SU-DHL-6 (cell line): ENCODE measurements around the gene C20orf144.

Experiments
- H2AFZ ChIP-seq: fragments of 200-600 bp; sonication (generic); 2 replicates; pipeline ENCODE4 v1.6.1; 2014; ENCODE audit warnings: low read depth, mild to moderate bottlenecking, moderate library complexity, mixed read lengths, antibody characterized with exemption, low read length; ENCODE audit not compliant: severe bottlenecking
- H3F3A ChIP-seq: fragments of 200-600 bp; shearing (Covaris generic); 2 replicates; pipeline ENCODE4 v1.6.0; 2016; ENCODE audit warnings: antibody characterized with exemption, mild to moderate bottlenecking; ENCODE audit not compliant: insufficient read depth
- H3K27ac ChIP-seq: fragments of 200-600 bp; sonication (generic); 2 replicates; pipeline ENCODE4 v1.5.1; 2016; ENCODE audit warnings: low read depth, mild to moderate bottlenecking, low read length, moderate library complexity, mixed read lengths
- H3K27me3 ChIP-seq: fragments of 200-600 bp; sonication (generic), shearing (Covaris generic); 2 replicates; pipeline ENCODE4 v1.6.0; 2014; ENCODE audit warnings: mild to moderate bottlenecking, low read length
- H3K36me3 ChIP-seq: fragments of 200-600 bp; sonication (generic); 2 replicates; pipeline ENCODE4 v1.6.1; 2014; ENCODE audit warnings: mild to moderate bottlenecking, low read length, mixed read lengths
- H3K4me2 ChIP-seq: fragments of 300-600, 200-600 bp; shearing (Covaris generic), sonication (generic); 2 replicates; pipeline ENCODE4 v1.6.0; 2014; ENCODE audit warnings: low read length, low read depth, mild to moderate bottlenecking; ENCODE audit not compliant: poor library complexity, severe bottlenecking
- H3K4me3 ChIP-seq: fragments of 200-600 bp; sonication (generic); 2 replicates; pipeline ENCODE4 v1.5.1; 2014; ENCODE audit warnings: antibody characterized with exemption, low read length, mild to moderate bottlenecking, mixed read lengths; ENCODE audit not compliant: insufficient read depth, poor library complexity, severe bottlenecking
- H3K79me2 ChIP-seq: fragments of 200-600 bp; sonication (generic); 2 replicates; pipeline ENCODE4 v1.6.1; 2014; ENCODE audit warnings: mild to moderate bottlenecking, low read length, moderate library complexity; ENCODE audit not compliant: insufficient read depth
- H3K9ac ChIP-seq: fragments of 200-600 bp; sonication (generic); 2 replicates; pipeline ENCODE4 v1.7.0; 2014; ENCODE audit warnings: mild to moderate bottlenecking, low read length
- H3K9me2 ChIP-seq: fragments of 200-600 bp; sonication (generic); replicated peaks from 2 replicates; pipeline ENCODE4 v1.6.1; 2014; ENCODE audit warnings: low read length; ENCODE audit not compliant: insufficient read depth
- H3K9me3 ChIP-seq: fragments of 200-600 bp; sonication (generic); 2 replicates; pipeline ENCODE4 v1.6.1; 2014; ENCODE audit warnings: low read length, mixed read lengths; ENCODE audit not compliant: insufficient read depth
- H4K20me1 ChIP-seq: fragments of 200-600 bp; sonication (generic); 2 replicates; pipeline ENCODE4 v1.6.1; 2014; ENCODE audit warnings: low read depth, mild to moderate bottlenecking, antibody characterized with exemption, low read length, moderate library complexity, mixed read lengths
- CTCF ChIP-seq: fragments of 200-600 bp; sonication (generic); IDR thresholded peaks from one replicate; pipeline ENCODE4 v1.5.1; 2017; ENCODE audit warnings: antibody characterized with exemption, mild to moderate bottlenecking, low read length, moderate library complexity; ENCODE audit not compliant: insufficient read depth, poor library complexity, severe bottlenecking
- EZH2phosphoT487 ChIP-seq: fragments of 200-600 bp; sonication (generic), shearing (Covaris generic); conservative IDR thresholded peaks from 2 replicates; pipeline ENCODE4 v1.6.1; 2018; ENCODE audit warnings: mild to moderate bottlenecking, antibody characterized with exemption, low read length, moderate library complexity, mixed read lengths

C20orf144 gene

GRCh38 chr20:33680686-33681085 lies 18.6 kb downstream of the C20orf144 start:
- Histone ChIP-seq H3K9me3 (no peaks in the 10 kb centered on the region), H2AFZ (no peak overlapping the region), H3K9ac (peak overlapping the region; percentile 52), H3K4me3 (no peak overlapping the region), H3K27ac (peak overlapping the region; percentile 94), H3K36me3 (0 out of 2 replicates have a peak, but pooled peaks cover 10% of the 10 kb centered on the region), H3K79me2 (peaks cover 51% of the 10 kb centered on the region), H3F3A (peaks cover 70% of the 10 kb centered on the region), H4K20me1 (no peaks in the 10 kb centered on the region), H3K27me3 (no peaks in the 10 kb centered on the region), H3K9me2 (no peaks in the 10 kb centered on the region), H3K4me2 (peak overlapping the region; percentile 61)
- TF ChIP-seq EZH2phosphoT487 (no peak), CTCF (no peak)

- peaks cover 51% of the 10 kb centered on the region for H3K79me2 ChIP-seq
- no peak overlapping the region for H3K4me3 ChIP-seq
- peak overlapping the region; percentile 61 for H3K4me2 ChIP-seq
- no peaks in the 10 kb centered on the region for H4K20me1 ChIP-seq
- H3K9ac ChIP-seq, result peak overlapping the region; percentile 52; the same call in 1 of the 2 replicates
- 0 out of 2 replicates have a peak, but pooled peaks cover 10% of the 10 kb centered on the region for H3K36me3 ChIP-seq
- no peak for TF ChIP-seq EZH2phosphoT487
- TF ChIP-seq CTCF, result no peak
- no peaks in the 10 kb centered on the region for H3K9me3 ChIP-seq
- no peaks in the 10 kb centered on the region for H3K27me3 ChIP-seq
- peak overlapping the region; percentile 94 for H3K27ac ChIP-seq
- H3F3A ChIP-seq, result peaks cover 65% of the 10 kb centered on the region
- H3K9me2 ChIP-seq, result no peaks in the 10 kb centered on the region
- H2AFZ ChIP-seq, result no peak overlapping the region
Measured at GRCh38 chr20:33681288-33681687, 19.2 kb downstream of the C20orf144 start.

GRCh38 chr20:33681728-33682353 lies 19.7 kb downstream of the C20orf144 start:
- Histone ChIP-seq H3K4me3 (no peak overlapping the region), H3K36me3 (0 out of 2 replicates have a peak, but pooled peaks cover 10% of the 10 kb centered on the region), H3K9me3 (no peaks in the 10 kb centered on the region), H4K20me1 (no peaks in the 10 kb centered on the region), H3K27me3 (no peaks in the 10 kb centered on the region), H3K9ac (peak overlapping the region; percentile 52), H3K9me2 (no peaks in the 10 kb centered on the region), H3K27ac (peak overlapping the region; percentile 94), H3K79me2 (peaks cover 51% of the 10 kb centered on the region), H3K4me2 (peak overlapping the region; percentile 61), H3F3A (peaks cover 63% of the 10 kb centered on the region), H2AFZ (no peak overlapping the region)
- no peak for TF ChIP-seq EZH2phosphoT487
- TF ChIP-seq CTCF, result no peak
